ENCODE data around the gene UBA1. TPM values are rescaled to one million over a fixed set of nuclear protein-coding genes. Genes with fewer than 3 reads are reported as not detected.

The UBA1 gene
- total RNA-seq, 1 experiment from 2014 or later: 234 TPM

- no peak for DNase-seq
- Mint-ChIP-seq H3K27me3 (ENCODE audit: unreplicated experiment) (no peaks in the 10 kb centered on the region), H3K27ac (ENCODE audit: unreplicated experiment) (no peak overlapping the region), H3K4me1 (ENCODE audit: low read depth, unreplicated experiment) (no peaks in the 10 kb centered on the region), H3K9me3 (ENCODE audit: low read depth, unreplicated experiment) (no peaks in the 10 kb centered on the region), H3K4me3 (ENCODE audit: low read depth, unreplicated experiment) (no peak overlapping the region), H3K36me3 (ENCODE audit: insufficient read depth, unreplicated experiment) (peaks cover 53% of the 10 kb centered on the region)
- no TSS peak for BruUV-seq (replicated peaks)
- TF ChIP-seq, protein P1, sequence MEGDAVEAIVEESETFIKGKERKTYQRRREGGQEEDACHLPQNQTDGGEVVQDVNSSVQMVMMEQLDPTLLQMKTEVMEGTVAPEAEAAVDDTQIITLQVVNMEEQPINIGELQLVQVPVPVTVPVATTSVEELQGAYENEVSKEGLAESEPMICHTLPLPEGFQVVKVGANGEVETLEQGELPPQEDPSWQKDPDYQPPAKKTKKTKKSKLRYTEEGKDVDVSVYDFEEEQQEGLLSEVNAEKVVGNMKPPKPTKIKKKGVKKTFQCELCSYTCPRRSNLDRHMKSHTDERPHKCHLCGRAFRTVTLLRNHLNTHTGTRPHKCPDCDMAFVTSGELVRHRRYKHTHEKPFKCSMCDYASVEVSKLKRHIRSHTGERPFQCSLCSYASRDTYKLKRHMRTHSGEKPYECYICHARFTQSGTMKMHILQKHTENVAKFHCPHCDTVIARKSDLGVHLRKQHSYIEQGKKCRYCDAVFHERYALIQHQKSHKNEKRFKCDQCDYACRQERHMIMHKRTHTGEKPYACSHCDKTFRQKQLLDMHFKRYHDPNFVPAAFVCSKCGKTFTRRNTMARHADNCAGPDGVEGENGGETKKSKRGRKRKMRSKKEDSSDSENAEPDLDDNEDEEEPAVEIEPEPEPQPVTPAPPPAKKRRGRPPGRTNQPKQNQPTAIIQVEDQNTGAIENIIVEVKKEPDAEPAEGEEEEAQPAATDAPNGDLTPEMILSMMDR (IDR thresholded peaks at IDR 0.05; ENCODE audit: unreplicated experiment): no peak
- intact Hi-C loops (cut with micrococcal nuclease; ENCODE audit: unreplicated experiment): no loop called here
- CTCF ChIA-PET: no interaction called here
Measured at GRCh38 chrX:47181301-47181700, 12.3 kb upstream of the UBA1 start.

DNA sequence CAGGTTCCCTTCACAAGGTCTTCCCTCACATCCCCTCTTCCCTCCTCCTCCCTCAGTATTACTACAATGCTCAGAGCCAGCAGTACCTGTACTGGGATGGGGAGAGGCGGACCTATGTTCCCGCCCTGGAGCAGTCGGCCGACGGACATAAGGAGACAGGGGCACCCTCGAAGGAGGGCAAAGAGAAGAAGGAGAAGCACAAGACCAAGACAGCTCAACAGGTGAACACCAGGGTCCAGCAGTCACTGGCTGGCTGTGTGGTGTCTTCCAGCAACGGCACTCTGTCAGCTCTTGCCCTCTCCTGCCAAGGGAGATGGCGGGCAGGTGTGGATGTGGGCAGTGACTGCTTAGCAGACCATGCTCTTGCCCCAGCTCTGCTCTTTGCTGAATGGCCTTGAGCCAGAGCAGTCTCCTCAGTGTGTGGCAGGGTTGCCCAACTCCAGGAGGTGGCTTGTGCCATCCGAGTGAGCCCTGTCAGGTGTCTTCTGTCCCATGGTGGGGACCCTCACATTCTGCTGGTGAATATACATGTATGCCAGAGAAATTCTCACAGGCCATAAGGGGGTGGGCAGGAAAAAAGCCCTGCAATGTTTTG is 11.4 kb upstream of the UBA1 start:
- DNase-seq: no peak
- no peak overlapping the region for H3K4me3 Mint-ChIP-seq (ENCODE audit: low read depth, unreplicated experiment)
- TF ChIP-seq, protein P1 (IDR thresholded peaks at IDR 0.05; ENCODE audit: unreplicated experiment): no peak
- H3K9me3 Mint-ChIP-seq (ENCODE audit: low read depth, unreplicated experiment): no peaks in the 10 kb centered on the region
- no peaks in the 10 kb centered on the region for H3K27me3 Mint-ChIP-seq (ENCODE audit: unreplicated experiment)
- BruUV-seq (replicated peaks): no TSS peak
- no peaks in the 10 kb centered on the region for H3K4me1 Mint-ChIP-seq (ENCODE audit: low read depth, unreplicated experiment)
- intact Hi-C loops (cut with micrococcal nuclease; ENCODE audit: unreplicated experiment): no loop called here
- peaks cover 48% of the 10 kb centered on the region for H3K36me3 Mint-ChIP-seq (ENCODE audit: insufficient read depth, unreplicated experiment)
- no peak overlapping the region for H3K27ac Mint-ChIP-seq (ENCODE audit: unreplicated experiment)
- CTCF ChIA-PET: no interaction called here

- H3K36me3 Mint-ChIP-seq (ENCODE audit: insufficient read depth, unreplicated experiment): peaks cover 29% of the 10 kb centered on the region
- H3K4me1 Mint-ChIP-seq (ENCODE audit: low read depth, unreplicated experiment): no peaks in the 10 kb centered on the region
- no peak for DNase-seq
- H3K27ac Mint-ChIP-seq (ENCODE audit: unreplicated experiment): no peak overlapping the region
- no peaks in the 10 kb centered on the region for H3K9me3 Mint-ChIP-seq (ENCODE audit: low read depth, unreplicated experiment)
- H3K27me3 Mint-ChIP-seq (ENCODE audit: unreplicated experiment): no peaks in the 10 kb centered on the region
- BruUV-seq (replicated peaks): no TSS peak
- no peak overlapping the region for H3K4me3 Mint-ChIP-seq (ENCODE audit: low read depth, unreplicated experiment)
- TF ChIP-seq, protein P1 (IDR thresholded peaks at IDR 0.05; ENCODE audit: unreplicated experiment): no peak
- intact Hi-C loops (cut with micrococcal nuclease; ENCODE audit: unreplicated experiment): no loop called here
- CTCF ChIA-PET: no interaction called here
Measured at GRCh38 chrX:47184486-47184885, 9.1 kb upstream of the UBA1 start.

GRCh38 chrX:47185241-47185640 is 8.4 kb upstream of the UBA1 start:
- Mint-ChIP-seq H3K4me1 (ENCODE audit: low read depth, unreplicated experiment) (no peaks in the 10 kb centered on the region), H3K36me3 (ENCODE audit: insufficient read depth, unreplicated experiment) (peaks cover 27% of the 10 kb centered on the region), H3K27me3 (ENCODE audit: unreplicated experiment) (no peaks in the 10 kb centered on the region), H3K4me3 (ENCODE audit: low read depth, unreplicated experiment) (no peak overlapping the region), H3K9me3 (ENCODE audit: low read depth, unreplicated experiment) (no peaks in the 10 kb centered on the region), H3K27ac (ENCODE audit: unreplicated experiment) (no peak overlapping the region)
- intact Hi-C loops (cut with micrococcal nuclease; ENCODE audit: unreplicated experiment): no loop called here
- DNase-seq: no peak
- CTCF ChIA-PET: no interaction called here
- BruUV-seq (replicated peaks): no TSS peak
- TF ChIP-seq, protein P1 (IDR thresholded peaks at IDR 0.05; ENCODE audit: unreplicated experiment): no peak
